Retinal pigment epithelial cell (primary cell): ENCODE data around the gene PCDHGA5.
A peak's percentile ranks its signal among the peaks of the same experiment; 100 is the strongest.
"Not testable (repeated sequence)": the region's sequence is repeated elsewhere in the genome, so short reads cannot be mapped to it uniquely, and the experiment has no call there.

ENCODE experiments used
- DNase-seq: peaks from one replicate; pipeline ENCODE4 v3.0.0-alpha.2; 2010; ENCODE audit warnings: low read depth
- H3K4me3 ChIP-seq: 2 replicates; pipeline ENCODE4 v1.5.1; 2011; ENCODE audit warnings: mild to moderate bottlenecking, low read length, control low read depth, moderate library complexity
- CTCF ChIP-seq: conservative IDR thresholded peaks from 2 replicates; pipeline ENCODE4 v1.5.1; 2011; ENCODE audit warnings: low read depth, low read length, control low read depth, inconsistent platforms

Gene PCDHGA5

GRCh38 chr5:141328231-141328630, 35.7 kb upstream of the PCDHGA5 start:
- TF ChIP-seq CTCF: no peak
- H3K4me3 ChIP-seq: no peak overlapping the region
- DNase-seq: no peak

GRCh38 chr5:141330299-141331080, 33.5 kb upstream of the PCDHGA5 start, which contains the start of gene PCDHGA1:
Gene PCDHGA1, plus strand, starts transcription at chr5:141330514.
- peak within 1 kb of the TSS; percentile 43 for H3K4me3 ChIP-seq
- no peak for DNase-seq

GRCh38 chr5:141332571-141332970, 31.4 kb upstream of the PCDHGA5 start:
- DNase-seq, H3K4me3 ChIP-seq: not testable (repeated sequence)

More at GRCh38 chr5:141330299-141331080, 33.5 kb upstream of the PCDHGA5 start, which contains the start of gene PCDHGA1:
- peak; percentile 55 for TF ChIP-seq CTCF

GRCh38 chr5:141338538-141339306, 25.2 kb upstream of the PCDHGA5 start, which contains the start of gene PCDHGA2:
Gene PCDHGA2, plus strand, starts transcription at chr5:141338760.
- peak within 1 kb of the TSS; percentile 41 for H3K4me3 ChIP-seq
- no peak for DNase-seq
- peak; percentile 54 for TF ChIP-seq CTCF

GRCh38 chr5:141340781-141341354, 23.1 kb upstream of the PCDHGA5 start:
- DNase-seq, H3K4me3 ChIP-seq: not testable (repeated sequence)

- no peak for TF ChIP-seq CTCF
- DNase-seq: no peak
- no peak overlapping the region for H3K4me3 ChIP-seq
Observed at GRCh38 chr5:141342773-141343172, 21.2 kb upstream of the PCDHGA5 start.

- DNase-seq: no peak
- peak within 1 kb of the TSS; percentile 37 for H3K4me3 ChIP-seq
- peak; percentile 46 for TF ChIP-seq CTCF
Observed at GRCh38 chr5:141343242-141343952, 20.6 kb upstream of the PCDHGA5 start, which contains the start of gene PCDHGA3. Gene PCDHGA3, plus strand, starts transcription at chr5:141343829. Its CDS starts 205 bp downstream, at chr5:141344034.
